Measurements from ENCODE around the gene MTHFS.

DNA sequence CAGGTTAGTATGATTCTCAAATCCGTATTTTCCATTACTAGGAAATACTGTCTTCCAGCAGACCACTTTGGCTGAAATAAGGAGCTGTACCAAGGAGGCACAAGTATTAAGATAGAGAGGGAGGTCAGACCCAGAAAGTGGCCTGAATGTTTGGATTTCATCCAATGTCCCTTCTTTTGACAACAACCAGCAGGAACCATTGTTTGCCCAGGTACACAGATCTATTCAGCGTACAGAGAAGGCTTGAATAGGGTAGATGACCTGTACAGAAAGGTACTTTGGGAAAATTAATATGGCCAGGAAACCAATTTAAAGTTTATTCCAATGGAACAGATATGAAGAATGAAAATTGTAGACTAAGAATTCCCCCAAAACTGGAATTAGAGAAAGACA is 12.6 kb downstream of the MTHFS start:
- TF ChIP-seq, protein P1, sequence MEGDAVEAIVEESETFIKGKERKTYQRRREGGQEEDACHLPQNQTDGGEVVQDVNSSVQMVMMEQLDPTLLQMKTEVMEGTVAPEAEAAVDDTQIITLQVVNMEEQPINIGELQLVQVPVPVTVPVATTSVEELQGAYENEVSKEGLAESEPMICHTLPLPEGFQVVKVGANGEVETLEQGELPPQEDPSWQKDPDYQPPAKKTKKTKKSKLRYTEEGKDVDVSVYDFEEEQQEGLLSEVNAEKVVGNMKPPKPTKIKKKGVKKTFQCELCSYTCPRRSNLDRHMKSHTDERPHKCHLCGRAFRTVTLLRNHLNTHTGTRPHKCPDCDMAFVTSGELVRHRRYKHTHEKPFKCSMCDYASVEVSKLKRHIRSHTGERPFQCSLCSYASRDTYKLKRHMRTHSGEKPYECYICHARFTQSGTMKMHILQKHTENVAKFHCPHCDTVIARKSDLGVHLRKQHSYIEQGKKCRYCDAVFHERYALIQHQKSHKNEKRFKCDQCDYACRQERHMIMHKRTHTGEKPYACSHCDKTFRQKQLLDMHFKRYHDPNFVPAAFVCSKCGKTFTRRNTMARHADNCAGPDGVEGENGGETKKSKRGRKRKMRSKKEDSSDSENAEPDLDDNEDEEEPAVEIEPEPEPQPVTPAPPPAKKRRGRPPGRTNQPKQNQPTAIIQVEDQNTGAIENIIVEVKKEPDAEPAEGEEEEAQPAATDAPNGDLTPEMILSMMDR (IDR thresholded peaks at IDR 0.05; ENCODE audit: poor library complexity, severe bottlenecking), result no peak
- TF ChIP-seq EZH2 (IDR thresholded peaks at IDR 0.05; ENCODE audit: borderline replicate concordance, insufficient read depth, low read length, poor library complexity, severe bottlenecking), result no peak
